Measurements from ENCODE around the gene SWAP70.
"Not testable (repeated sequence)": the region's sequence is repeated elsewhere in the genome, so short reads cannot be mapped to it uniquely, and the experiment has no call there.

Gene SWAP70

DNA sequence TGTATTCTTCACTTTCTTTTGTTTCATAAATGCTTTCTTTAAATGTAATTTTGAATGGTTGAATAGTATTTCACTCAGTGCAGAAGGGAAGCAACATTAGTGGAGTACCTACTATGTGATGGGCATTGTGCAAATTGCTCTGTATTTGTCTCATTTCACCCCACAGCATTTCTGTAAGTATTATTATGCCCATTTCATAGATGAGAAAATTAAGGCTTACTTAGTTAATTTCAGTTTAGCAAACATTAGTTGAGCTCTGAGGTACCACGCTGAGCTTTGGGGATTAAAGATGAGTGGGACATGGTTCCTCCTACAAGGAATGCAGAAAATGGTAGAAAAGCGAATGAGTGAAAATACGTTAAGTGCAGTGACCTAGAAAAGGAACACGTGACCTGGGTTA is 58.1 kb downstream of the SWAP70 start:
- no peak for DNase-seq (ENCODE audit: low read depth, low spot score)

DNA sequence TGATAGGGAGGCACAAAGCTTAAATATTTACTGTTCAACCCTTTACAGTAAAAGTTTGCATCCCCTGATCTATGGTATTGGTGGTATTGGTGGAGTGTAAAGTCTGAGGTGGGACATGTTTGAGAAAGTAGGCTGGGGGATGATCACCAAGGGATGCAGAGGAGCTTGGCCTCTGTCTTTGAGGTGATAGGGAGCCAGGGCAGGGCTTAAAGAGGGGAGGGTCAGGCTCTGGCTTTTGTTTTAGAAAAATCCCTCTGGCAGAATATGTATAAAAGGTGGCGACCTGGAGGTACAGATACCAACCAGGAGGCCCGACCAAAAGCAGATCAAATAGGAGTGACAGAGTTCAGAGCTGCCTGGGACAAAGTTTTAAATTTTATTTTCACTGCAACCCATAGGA is 59.0 kb downstream of the SWAP70 start:
- DNase-seq (ENCODE audit: low read depth, low spot score) = no peak

DNA sequence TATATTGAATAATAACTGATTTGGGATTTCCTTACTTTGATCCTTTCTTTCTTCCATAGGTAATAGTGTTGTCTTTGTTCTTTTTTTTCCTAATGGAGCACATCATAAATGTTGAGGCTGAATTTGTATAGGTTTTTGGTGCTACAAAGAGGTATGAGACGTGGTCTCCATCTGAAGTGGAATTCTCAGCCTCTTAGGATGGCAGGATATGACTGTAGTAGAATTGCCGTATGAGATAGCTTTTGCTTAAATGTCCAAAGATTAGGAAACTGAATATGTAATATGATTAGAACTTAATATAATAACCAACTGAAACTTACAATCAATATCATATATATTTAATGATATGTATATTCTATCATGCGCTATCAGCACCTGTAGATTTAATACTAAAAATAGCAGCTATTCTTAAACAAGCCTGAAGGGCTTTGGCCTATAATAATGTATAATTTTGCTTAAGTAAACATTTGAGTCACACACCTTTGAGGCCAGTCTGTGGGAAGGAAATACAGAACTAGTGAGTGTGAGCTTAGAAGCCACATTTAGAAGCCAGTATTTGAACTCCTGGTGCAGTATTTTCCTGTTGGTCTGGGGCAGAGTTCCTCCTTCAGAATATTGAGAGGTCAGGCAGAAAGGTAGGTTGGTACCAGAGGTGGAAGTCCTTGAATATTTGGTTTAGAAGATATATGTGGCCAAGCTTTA is 62.6 kb downstream of the SWAP70 start:
- no peak for DNase-seq (ENCODE audit: low read depth, low spot score)

DNA sequence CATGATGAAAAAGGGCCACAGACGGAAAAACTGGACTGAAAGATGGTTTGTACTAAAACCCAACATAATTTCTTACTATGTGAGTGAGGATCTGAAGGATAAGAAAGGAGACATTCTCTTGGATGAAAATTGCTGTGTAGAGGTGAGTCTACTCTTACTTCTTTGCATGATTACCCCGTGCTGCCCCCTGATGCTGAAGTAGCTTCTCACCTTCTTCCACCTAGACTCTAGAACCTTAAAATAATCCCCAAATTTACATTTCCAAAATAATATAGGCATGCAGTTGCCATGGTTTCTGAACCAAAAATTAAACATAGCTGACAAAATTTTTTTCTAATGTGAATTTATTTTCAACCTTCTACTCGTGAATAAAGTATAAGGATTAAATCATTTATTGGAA is 64.2 kb downstream of the SWAP70 start:
- DNase-seq (ENCODE audit: low read depth, low spot score) = no peak

DNA sequence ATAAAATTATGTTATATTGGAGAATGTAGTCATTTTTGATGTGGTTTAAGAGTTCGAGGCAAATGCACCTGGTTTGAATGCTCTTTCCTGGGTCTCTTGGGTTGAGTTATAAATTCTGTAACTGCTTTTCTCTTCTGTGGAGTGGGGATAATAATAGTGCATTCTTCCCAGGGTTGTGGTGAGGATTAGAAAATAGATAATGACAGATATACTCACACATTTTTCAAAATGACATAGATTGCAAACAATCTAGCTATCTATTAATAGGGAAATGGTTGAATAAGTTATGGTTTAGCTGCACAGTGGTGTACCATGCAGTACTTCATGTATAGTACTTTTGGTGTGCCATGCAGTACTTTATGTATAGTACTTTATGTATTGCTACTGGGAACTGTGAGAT is 67.4 kb downstream of the SWAP70 start:
- no peak for DNase-seq (ENCODE audit: low read depth, low spot score)

DNA sequence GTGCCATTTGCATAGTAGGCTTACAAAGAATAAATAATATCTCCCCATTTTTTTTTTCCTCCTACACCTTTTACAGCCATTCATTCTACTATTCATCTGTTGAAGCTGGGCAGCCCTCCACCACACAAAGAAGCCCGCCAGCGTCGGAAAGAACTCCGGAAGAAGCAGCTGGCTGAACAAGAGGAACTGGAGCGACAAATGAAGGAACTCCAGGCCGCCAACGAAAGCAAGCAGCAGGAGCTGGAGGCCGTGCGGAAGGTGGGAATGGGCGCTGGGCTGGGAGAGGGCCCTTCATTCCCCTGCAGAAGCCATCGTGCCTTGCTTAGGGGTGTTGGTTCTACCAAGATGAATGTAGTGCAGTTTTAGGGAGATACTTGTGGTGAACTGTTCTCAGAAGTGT is 68.6 kb downstream of the SWAP70 start:
- DNase-seq (ENCODE audit: low read depth, low spot score) = no peak

DNA sequence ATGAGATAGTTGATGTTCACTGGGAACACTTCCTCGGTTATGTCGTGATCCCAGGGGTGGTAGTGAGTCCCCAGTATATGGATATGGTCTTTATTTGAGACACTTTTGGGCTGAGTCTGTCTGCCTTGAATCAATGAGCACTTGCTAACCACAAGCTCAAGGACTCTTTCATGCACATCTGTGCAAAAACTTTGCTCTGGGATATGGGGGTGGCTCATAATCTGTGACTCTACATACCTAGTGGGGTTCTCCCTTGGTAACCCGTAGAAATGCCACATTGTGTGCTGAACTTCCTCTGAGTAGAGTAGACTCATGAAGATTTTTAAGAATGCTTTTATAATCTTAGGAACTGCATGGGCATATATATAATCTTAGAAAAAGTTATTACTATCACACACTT is 69.3 kb downstream of the SWAP70 start:
- DNase-seq (ENCODE audit: low read depth, low spot score) = no peak

DNA sequence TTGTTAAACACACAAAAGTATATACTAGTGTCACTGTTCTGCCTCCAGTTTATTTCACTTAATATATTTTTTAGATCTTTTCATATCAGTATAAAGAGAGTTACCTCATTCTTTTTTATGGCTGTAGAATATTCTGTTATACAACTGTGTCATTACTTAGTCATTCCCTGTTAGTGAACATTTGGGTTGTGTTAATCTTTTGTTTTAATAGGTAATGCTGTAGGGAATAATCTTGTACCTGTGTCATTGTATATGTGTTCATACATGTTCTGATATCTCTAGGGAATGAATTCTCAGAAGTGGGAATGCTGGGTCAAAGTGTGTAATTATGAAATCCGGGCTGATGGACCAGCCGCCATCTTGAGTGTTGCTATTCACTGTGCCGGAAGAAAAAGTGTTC is 71.4 kb downstream of the SWAP70 start:
- no peak for DNase-seq (ENCODE audit: low read depth, low spot score)

DNA sequence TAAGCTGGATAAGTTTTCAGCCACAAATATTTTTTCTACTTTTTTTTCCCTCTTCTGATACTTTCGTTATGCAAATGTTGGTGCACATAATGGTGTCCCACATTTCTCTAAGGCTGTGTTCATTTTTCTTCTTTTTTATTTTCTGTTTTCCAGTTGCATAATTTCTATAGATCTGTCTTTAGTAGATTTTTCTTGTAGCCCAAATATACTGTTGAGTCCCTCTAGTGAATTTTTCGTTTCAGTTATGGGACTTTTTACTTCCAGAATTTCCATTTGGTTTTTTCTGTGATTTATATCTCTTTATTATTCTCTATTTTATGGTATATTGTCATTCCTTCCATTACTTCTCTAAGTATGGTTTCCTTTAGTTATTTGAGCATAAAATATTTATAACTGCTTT is 72.0 kb downstream of the SWAP70 start:
- no peak for DNase-seq (ENCODE audit: low read depth, low spot score)

DNA sequence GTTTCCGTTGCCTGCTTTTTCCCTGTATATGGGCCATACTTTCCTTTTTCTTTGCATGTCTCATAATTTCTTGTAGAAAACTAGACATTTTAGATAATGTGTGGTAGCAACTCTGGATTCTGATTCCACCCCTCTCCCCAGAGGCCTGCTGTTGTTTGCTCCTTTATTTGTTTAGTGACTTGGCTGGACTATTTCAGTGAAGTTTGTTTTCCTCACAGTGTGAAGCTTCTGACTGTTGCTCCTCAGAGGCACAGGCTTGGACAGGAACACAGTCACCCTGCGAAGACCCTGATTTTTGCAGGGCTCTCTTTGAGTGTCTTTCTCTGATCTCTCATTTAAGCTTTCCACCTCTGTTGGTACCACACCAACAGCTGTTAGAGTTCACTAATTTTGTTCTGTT is 72.5 kb downstream of the SWAP70 start:
- DNase-seq (ENCODE audit: low read depth, low spot score) = no peak

DNA sequence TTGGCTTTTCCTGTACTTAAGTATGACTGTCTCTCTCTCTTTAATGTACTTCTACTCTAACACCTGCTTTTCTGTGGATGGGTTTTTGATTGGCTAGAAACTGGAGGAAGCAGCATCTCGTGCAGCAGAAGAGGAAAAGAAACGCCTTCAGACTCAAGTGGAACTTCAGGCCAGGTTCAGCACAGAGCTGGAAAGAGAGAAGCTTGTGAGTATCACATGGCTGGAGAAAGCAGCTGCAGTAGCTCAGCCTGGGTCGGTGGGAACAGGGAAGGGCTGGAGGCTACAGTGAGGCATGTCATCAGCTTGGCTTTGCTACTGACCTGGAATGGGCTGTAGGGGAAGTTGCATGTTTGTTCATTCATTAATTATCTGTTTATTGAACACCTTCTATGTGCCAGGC is 74.2 kb downstream of the SWAP70 start:
- DNase-seq (ENCODE audit: low read depth, low spot score) = no peak

DNA sequence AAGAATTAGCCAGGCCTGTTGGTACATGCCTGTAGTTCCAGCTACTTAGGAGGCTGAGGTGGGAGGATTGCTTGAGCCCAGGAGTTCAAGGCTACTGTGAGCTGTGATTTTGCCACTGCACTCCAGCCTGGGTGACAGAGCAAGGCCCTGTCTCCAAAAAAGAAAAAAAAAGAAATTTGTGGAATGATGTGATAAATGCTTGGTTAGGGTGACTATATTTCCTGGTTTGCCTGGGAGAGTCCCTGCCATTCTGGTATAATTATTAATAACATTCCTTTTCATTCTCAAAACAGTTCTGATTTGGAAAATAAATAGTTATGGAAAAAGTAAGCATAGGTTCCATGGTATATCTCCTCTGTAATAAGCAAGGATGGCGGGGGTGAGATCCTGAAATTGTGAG is 74.8 kb downstream of the SWAP70 start:
- no peak for DNase-seq (ENCODE audit: low read depth, low spot score)

DNA sequence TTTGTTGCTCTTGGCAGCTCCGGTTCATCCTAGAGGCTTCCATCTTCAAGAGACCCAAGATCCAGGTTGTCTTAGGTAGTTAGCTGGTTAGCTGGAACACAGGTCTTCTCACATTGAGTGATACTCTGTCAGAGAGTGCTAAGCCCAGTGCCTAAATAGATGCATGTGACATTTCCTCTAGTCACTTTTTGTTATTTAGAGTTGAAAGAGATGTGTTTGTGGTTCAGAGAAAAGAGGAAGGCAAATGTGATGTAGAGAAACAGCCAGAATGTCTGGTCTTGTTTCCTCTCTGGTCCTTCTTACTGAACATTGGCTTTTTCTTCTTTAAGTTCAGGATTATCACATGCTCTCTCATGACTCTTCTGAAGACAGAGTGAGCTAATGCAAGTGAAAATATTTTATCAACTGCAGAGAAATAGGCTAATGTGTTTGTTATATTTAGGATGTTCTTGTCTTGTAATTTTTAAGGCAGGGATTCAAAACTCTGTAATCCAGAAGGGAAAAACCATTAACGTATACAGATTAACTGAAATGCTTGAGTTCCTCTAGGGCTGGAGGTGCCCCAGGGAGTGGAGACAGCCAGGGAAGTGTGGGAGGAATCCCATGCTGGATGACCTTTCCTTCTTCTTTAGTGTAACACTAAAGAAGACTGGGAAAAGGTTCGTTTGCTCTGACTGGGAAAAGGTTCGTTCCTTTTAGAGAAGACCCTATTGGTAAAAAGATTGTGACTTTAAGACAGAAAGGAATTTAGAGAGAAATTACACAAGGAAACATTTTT is 75.4 kb downstream of the SWAP70 start:
- no peak for DNase-seq (ENCODE audit: low read depth, low spot score)

DNA sequence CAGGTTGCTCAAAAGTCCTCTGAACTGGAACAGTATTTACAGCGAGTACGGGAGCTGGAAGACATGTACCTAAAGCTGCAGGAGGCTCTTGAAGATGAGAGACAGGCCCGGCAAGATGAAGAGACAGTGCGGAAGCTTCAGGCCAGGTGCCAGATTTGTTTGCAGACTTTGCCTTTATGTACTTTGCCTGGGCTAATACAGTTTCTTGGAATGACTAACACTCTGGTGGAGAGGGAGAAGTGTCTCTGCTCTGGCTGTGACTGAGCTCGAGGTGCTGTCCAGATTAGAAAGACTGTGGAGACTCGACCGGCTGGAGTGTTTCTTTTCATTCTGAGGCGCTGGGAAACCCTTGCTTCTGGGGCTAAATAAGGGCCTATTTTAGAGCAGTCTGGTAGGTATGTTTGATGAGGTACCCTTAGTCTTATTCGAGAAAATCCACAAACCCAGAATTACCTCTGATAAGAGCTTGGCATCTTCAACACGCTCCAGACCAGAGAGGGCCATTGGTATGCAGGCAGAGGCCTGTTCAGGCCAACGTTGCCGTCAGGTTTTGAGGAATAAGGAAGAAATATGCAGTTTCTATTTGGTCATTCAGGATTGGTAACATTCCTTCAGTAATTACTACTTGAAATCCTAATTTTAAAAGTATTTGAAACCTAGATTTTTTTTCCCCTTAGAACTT is 76.5 kb downstream of the SWAP70 start:
- DNase-seq (ENCODE audit: low read depth, low spot score) = no peak

DNA sequence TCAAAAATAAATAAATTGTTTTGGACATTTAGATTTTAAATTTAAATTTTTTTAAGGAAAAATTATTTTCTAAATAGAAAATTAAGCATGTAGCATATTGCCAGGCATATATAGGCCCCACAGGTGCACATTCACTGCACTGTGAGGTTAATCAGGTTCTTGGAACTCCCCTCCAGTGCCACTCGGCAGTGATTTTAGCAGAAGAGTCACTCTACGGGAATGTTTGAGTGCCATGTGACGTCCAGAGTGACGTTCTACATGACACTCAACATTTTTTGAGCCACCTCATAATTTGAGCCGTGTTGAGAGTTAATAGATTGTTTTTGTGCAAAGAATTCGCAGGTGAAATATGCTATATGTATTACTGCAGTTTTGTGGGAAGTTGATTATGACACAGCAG is 77.4 kb downstream of the SWAP70 start:
- DNase-seq (ENCODE audit: low read depth, low spot score) = no peak

DNA sequence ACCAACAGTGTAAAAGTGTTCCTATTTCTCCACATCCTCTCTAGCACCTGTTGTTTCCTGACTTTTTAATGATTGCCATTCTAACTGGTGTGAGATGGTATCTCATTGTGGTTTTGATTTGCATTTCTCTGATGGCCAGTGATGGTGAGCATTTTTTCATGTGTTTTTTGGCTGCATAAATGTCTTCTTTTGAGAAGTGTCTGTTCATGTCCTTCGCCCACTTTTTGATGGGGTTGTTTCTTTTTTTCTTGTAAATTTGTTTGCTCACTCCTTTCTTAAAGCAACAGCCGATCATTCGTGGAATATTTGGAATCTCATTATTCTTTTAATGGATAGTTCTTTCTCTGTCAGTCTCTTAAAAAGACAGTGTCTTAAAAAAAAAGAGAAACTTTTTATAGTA is 79.6 kb downstream of the SWAP70 start:
- DNase-seq (ENCODE audit: low read depth, low spot score) = not testable (repeated sequence)

DNA sequence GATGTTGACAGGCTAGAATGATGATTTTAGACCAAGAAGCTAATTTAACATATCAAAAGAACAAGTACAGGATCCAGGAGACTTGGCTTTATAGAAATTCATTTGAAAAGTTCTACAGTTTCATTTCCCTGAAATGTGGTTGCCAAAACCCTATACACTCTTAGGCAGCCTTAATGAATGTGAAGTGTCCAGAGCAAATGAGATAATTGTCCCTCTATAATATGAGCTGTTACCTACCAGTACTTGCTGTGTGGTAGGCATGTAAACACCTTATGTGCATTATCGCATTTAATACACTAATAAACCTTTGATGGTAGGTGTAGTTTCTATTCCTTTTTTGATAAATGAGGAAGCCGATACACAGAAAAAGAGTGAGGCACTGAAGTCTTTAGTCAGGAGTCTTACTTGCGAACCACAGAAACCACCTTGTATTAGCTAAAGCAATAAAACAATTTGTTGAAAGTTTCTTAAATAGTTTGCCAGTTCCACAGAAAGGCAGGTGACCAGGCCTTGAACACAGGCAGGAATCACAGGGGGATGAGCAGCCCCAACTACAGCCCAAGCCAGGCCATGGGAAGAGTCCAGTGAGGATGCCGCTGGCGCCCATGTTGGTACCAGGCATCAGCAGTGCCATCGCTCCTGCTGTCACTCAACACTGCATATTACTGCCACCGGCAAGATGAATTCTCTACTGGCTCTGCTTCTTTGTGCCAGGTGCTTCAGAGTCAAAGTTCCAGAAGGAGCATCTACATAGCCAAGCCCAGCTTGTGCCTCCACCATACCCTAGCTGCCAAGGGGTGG is 81.7 kb downstream of the SWAP70 start:
- DNase-seq (ENCODE audit: low read depth, low spot score) = no peak

DNA sequence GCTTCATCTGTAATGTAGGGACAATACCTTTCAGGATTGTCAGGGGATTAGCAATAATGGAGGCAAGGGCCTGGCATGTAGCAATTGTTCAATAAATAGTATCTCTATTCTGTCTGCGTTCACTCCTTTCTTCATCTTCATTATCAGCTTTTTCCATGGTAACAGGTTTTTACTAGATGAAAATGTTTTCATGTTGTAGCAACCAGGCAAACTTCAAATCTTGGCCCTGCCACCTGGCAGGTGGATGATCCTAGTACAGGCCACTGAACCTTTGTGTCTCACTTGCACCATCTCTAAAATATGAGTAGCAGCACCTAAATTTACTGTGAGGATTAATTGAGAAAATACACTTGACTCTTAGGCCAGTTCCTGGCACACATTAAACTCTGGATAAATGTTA is 83.4 kb downstream of the SWAP70 start:
- DNase-seq (ENCODE audit: low read depth, low spot score) = no peak

DNA sequence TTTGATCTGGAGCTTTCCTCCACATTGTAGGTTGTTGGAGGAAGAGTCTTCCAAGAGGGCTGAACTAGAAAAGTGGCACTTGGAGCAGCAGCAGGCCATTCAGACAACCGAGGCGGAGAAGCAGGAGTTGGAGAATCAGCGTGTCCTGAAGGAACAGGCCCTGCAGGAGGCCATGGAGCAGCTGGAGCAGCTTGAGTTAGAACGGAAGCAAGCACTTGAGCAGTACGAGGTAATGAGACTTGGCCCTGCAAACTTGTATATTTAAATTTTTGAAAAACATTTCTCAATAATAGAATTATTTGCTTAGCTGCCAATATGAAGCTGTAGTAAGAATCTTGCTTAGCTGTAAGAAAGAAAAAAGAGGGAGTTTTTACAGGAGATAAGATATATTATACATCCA is 84.0 kb downstream of the SWAP70 start:
- DNase-seq (ENCODE audit: low read depth, low spot score) = no peak

DNA sequence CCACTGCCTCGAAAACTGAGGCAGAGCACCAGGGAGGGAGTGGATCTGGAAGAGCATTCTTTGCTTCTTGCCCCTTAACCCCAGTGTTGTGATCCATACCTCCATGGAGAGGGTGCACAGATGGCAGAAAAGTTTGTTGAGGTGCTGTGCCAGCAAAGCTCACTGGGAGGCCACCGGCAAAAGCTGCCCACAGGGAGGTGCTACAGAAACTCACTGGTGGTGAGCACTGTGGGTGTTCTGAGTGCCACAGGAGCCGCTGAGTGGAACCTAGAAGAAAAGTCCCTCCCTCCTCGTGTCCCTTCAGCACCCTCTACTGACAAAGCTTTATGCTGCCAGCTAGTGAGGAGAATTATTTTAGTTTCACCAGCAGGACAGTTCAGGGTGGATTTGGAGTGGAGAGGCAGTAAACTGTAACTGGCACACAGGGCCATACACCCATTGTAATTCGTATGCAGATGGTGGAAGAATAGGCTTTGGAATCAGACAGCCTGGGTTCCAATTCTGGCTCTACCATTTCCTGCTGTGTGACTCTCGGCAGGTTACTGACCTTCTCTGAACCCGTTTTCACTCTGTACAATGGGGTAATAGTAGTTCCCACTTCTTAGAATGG is 84.6 kb downstream of the SWAP70 start:
- DNase-seq (ENCODE audit: low read depth, low spot score) = peak; percentile 21

DNA sequence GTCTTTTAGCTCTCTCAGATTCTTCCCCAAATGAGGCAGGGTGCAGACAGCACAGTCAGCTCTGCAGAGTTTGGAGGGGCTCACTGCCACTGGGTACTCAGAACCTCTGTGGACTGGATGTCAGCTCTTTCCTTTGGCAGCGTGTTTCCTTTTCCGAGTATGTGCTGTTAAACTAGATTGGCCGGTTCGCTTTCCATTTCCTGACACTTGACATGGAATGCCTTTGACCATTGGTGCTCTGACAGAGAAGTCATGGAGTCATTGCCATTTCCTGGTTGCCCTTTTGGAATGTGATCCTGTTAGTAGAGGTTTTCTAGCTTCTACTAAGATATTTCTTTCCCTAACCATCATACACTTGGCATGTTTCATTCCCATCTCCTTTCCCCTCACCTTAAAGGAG is 86.7 kb downstream of the SWAP70 start:
- no peak for DNase-seq (ENCODE audit: low read depth, low spot score)

DNA sequence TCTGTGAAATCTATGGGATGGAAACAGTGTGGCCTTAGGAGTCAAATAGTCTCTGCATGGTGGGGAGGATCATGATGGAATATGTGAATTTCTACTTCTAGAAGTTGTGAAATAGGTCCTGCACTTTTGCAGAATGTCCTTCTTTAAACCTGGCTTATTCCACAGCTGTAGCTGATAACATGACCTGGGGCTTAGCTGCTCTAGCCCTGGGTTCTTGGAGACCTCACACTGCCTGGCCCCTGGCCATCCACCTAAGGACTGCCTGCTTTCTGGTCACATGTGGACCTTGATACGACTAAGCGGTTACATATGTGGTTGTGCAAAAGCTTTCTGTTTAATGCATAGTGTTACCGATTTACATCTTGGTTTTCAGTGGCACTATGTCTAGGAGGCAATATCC is 88.2 kb downstream of the SWAP70 start:
- no peak for DNase-seq (ENCODE audit: low read depth, low spot score)

Measured in activated naive CD8-positive, alpha-beta T cell treated with anti-CD3 and anti-CD28 coated beads, Interleukin-2, amount 50 U/mL, for 16 hours (primary cell).